ENCODE results near the gene SP7. TPM values are rescaled to one million over a fixed set of nuclear protein-coding genes. Genes with fewer than 3 reads are reported as not detected.

SP7 gene
- total and polyA plus RNA-seq, 4 donors = not detected

DNA sequence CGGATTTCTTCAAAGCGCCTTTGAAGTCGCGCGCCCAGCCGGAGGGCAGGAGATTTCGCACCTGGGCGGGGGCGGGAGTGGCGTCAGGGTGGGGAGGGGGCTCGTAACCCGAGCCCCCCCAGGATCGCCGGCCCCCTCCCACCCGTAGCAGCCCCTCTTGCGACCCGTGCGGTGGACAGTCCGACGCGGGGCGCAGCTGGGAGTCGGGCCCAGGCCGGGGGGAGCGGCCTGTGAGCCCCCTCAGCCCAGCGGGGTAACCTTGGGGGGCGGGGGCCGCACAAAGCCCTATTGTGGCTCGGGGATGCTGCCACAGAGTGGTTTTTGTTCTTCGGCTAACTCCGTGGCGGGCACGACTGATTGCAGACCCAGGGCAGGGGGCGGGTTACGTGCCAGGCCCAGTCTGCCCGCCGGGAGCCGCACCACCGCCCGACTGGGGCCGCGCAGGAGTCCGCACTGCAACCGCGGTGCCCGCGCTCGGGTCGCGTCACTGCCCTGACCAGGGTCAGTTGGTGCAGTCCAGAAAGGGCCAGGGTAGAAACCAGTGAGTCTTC lies 10.6 kb downstream of the SP7 start:
- H3K9ac ChIP-seq (ENCODE audit: insufficient read depth in 1 of 2, low read length in 2 of 2) = peak overlapping the region; percentile 67 to 70
- H3K4me1 ChIP-seq (ENCODE audit: control insufficient read depth in 5 of 5, insufficient read depth in 5 of 5, low read length in 5 of 5) = peaks cover 0 to 38% (median 15%) of the 10 kb centered on the region in 5 donors
- H3K36me3 ChIP-seq (ENCODE audit: control insufficient read depth in 4 of 4, insufficient read depth in 4 of 4, low read length in 4 of 4) = no peaks in the 10 kb centered on the region
- H3K4me3 ChIP-seq = peak overlapping the region; percentile 49
- H3K27me3 ChIP-seq (ENCODE audit: control insufficient read depth in 3 of 3, insufficient read depth in 3 of 3, low read length in 2 of 3) = no peaks in the 10 kb centered on the region
- WGBS, 2 donors = 0 to 1% methylated on average over 41 to 50 of the region's 50 CpGs
- ATAC-seq (ENCODE audit: insufficient read depth, low FRiP score) (no peak), DNase-seq (peak; percentile 56 to 68 (median 59))
- TF ChIP-seq, protein P1, sequence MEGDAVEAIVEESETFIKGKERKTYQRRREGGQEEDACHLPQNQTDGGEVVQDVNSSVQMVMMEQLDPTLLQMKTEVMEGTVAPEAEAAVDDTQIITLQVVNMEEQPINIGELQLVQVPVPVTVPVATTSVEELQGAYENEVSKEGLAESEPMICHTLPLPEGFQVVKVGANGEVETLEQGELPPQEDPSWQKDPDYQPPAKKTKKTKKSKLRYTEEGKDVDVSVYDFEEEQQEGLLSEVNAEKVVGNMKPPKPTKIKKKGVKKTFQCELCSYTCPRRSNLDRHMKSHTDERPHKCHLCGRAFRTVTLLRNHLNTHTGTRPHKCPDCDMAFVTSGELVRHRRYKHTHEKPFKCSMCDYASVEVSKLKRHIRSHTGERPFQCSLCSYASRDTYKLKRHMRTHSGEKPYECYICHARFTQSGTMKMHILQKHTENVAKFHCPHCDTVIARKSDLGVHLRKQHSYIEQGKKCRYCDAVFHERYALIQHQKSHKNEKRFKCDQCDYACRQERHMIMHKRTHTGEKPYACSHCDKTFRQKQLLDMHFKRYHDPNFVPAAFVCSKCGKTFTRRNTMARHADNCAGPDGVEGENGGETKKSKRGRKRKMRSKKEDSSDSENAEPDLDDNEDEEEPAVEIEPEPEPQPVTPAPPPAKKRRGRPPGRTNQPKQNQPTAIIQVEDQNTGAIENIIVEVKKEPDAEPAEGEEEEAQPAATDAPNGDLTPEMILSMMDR (IDR thresholded peaks at IDR 0.05; ENCODE audit: control extremely low read depth, extremely low read depth) = no peak
- H3K9me3 ChIP-seq (ENCODE audit: control insufficient read depth in 4 of 4, insufficient read depth in 3 of 4, low read length in 3 of 4) = no peaks in the 10 kb centered on the region
- peak overlapping the region; percentile 86 to 87 for H3K27ac ChIP-seq (ENCODE audit: low read depth in 1 of 2, low read length in 1 of 2)

GRCh38 chr12:53324779-53325510 lies 11.2 kb downstream of the SP7 start:
- 0% methylated on average over 65 to 69 of the region's 69 CpGs for WGBS, 2 donors
- no peaks in the 10 kb centered on the region for H3K9me3 ChIP-seq (ENCODE audit: control insufficient read depth in 4 of 4, insufficient read depth in 3 of 4, low read length in 3 of 4)
- H3K4me3 ChIP-seq = peak overlapping the region; percentile 49
- H3K9ac ChIP-seq (ENCODE audit: insufficient read depth in 1 of 2, low read length in 2 of 2) = peak overlapping the region; percentile 70 to 90
- TF ChIP-seq, protein P1 (IDR thresholded peaks at IDR 0.05; ENCODE audit: control extremely low read depth, extremely low read depth) = peak; percentile 68
- peaks cover 0 to 5% (median 3%) of the 10 kb centered on the region in 4 donors for H3K36me3 ChIP-seq (ENCODE audit: control insufficient read depth in 4 of 4, insufficient read depth in 4 of 4, low read length in 4 of 4)
- H3K27ac ChIP-seq (ENCODE audit: low read depth in 1 of 2, low read length in 1 of 2) = peak overlapping the region; percentile 86 to 87
- peaks cover 0 to 42% (median 15%) of the 10 kb centered on the region in 5 donors for H3K4me1 ChIP-seq (ENCODE audit: control insufficient read depth in 5 of 5, insufficient read depth in 5 of 5, low read length in 5 of 5)
- ATAC-seq (ENCODE audit: insufficient read depth, low FRiP score) (peak; percentile 78), DNase-seq (peak; percentile 96 to 98 (median 97))
- H3K27me3 ChIP-seq (ENCODE audit: control insufficient read depth in 3 of 3, insufficient read depth in 3 of 3, low read length in 2 of 3) = no peaks in the 10 kb centered on the region

- DNase-seq (peak; percentile 35 to 51 (median 42)), ATAC-seq (ENCODE audit: insufficient read depth, low FRiP score) (no peak)
- no peaks in the 10 kb centered on the region for H3K27me3 ChIP-seq (ENCODE audit: control insufficient read depth in 3 of 3, insufficient read depth in 3 of 3, low read length in 2 of 3)
- H3K27ac ChIP-seq (ENCODE audit: low read depth in 1 of 2, low read length in 1 of 2) = peak overlapping the region; percentile 86 to 87
- peak overlapping the region; percentile 49 for H3K4me3 ChIP-seq
- 11 to 24% methylated on average over 28 of the region's 28 CpGs for WGBS, 2 donors
- peaks cover 0 to 8% (median 4%) of the 10 kb centered on the region in 4 donors for H3K36me3 ChIP-seq (ENCODE audit: control insufficient read depth in 4 of 4, insufficient read depth in 4 of 4, low read length in 4 of 4)
- TF ChIP-seq, protein P1 (IDR thresholded peaks at IDR 0.05; ENCODE audit: control extremely low read depth, extremely low read depth) = no peak
- H3K9ac ChIP-seq (ENCODE audit: insufficient read depth in 1 of 2, low read length in 2 of 2) = peak overlapping the region in 1 of 2 donors; percentile 90
- peaks cover 0 to 42% (median 15%) of the 10 kb centered on the region in 5 donors for H3K4me1 ChIP-seq (ENCODE audit: control insufficient read depth in 5 of 5, insufficient read depth in 5 of 5, low read length in 5 of 5)
- no peaks in the 10 kb centered on the region for H3K9me3 ChIP-seq (ENCODE audit: control insufficient read depth in 4 of 4, insufficient read depth in 3 of 4, low read length in 3 of 4)
These were observed 11.9 kb downstream of the SP7 start for GRCh38 chr12:53324113-53324778.
